Transverse colon (tissue), 4 donors: ENCODE results near the gene CEP192.

ENCODE experiments used
- CTCF ChIP-seq, 5 experiments: fragments of 200-600 bp in 3 of 5; fragments of 450-650 bp in 2 of 5; sonication (generic) in 3 of 5; IDR thresholded peaks; 1 replicate in 2 of 5; 2 replicates in 3 of 5; pipeline ENCODE4 v1.5.1; 2016 to 2017; ENCODE audit warnings: antibody characterized with exemption in 5 of 5, inconsistent platforms in 3 of 5, mild to moderate bottlenecking in 2 of 5, moderate library complexity in 1 of 5
- POLR2A ChIP-seq: fragments of 450-650 bp; IDR thresholded peaks from one replicate; pipeline ENCODE4 v1.6.1; 2016; ENCODE audit warnings: antibody characterized with exemption, mild to moderate bottlenecking, moderate library complexity
- POLR2AphosphoS5 ChIP-seq, 3 donors: sonication (generic); formaldehyde crosslinking; IDR thresholded peaks; one replicate each; pipeline ENCODE4 v1.6.1; 2016; ENCODE audit warnings: antibody characterized with exemption in 3 of 3

- TF ChIP-seq CTCF (IDR thresholded peaks at IDR 0.05), result no peak
- no peak for TF ChIP-seq POLR2A
- no peak for TF ChIP-seq POLR2AphosphoS5 (IDR thresholded peaks at IDR 0.05)
These were observed 1.6 kb upstream of the CEP192 start for GRCh38 chr18:12989397-12990122.
